ENCODE measurements around the gene GNG7. TPM values are rescaled to one million over a fixed set of nuclear protein-coding genes. Genes with fewer than 3 reads are reported as not detected.

The GNG7 gene
- total RNA-seq, 1 donor from 2014 or later, result 0.06 TPM

DNA sequence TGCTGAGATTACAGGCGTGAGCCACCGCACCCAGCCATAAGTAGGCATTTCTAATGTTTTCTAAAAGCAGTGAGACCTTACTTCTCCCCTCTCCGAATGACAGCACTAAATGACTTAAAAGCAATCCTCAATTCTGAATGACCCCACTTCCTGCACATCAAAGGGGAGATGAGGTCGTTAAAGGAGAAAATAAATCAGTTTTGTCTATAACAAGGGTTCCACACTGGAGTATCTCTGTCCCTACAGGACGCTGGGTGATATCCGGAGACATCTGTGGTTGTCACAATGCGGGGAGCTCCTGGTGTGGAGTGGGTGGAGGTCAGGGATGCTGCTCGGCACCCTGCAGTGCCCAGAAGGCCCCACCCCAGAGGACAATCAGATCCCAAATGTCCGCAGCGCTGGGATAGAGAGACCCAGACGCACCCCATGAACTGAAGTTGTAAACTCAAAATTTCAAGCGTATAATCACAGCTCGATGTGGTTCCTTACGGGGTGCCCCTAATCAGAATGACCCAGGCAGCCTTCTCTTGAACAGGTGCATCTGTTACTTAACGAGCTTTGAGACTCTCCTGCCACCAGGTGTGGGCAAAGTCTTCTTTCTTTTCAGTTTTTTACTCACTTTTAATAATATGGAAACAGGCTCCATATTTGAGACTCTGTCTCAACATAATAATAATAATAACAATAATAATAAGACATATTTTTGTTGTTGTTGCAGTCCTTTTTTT, 2.9 kb downstream of the GNG7 start:
- TF ChIP-seq, protein P1, sequence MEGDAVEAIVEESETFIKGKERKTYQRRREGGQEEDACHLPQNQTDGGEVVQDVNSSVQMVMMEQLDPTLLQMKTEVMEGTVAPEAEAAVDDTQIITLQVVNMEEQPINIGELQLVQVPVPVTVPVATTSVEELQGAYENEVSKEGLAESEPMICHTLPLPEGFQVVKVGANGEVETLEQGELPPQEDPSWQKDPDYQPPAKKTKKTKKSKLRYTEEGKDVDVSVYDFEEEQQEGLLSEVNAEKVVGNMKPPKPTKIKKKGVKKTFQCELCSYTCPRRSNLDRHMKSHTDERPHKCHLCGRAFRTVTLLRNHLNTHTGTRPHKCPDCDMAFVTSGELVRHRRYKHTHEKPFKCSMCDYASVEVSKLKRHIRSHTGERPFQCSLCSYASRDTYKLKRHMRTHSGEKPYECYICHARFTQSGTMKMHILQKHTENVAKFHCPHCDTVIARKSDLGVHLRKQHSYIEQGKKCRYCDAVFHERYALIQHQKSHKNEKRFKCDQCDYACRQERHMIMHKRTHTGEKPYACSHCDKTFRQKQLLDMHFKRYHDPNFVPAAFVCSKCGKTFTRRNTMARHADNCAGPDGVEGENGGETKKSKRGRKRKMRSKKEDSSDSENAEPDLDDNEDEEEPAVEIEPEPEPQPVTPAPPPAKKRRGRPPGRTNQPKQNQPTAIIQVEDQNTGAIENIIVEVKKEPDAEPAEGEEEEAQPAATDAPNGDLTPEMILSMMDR (conservative IDR thresholded peaks at IDR 0.05; ENCODE audit: low read depth, low read length), result no peak
- no peak for DNase-seq (ENCODE audit: low read depth)
- no peak overlapping the region for H3K4me3 ChIP-seq (ENCODE audit: low read depth, low read length)

DNA sequence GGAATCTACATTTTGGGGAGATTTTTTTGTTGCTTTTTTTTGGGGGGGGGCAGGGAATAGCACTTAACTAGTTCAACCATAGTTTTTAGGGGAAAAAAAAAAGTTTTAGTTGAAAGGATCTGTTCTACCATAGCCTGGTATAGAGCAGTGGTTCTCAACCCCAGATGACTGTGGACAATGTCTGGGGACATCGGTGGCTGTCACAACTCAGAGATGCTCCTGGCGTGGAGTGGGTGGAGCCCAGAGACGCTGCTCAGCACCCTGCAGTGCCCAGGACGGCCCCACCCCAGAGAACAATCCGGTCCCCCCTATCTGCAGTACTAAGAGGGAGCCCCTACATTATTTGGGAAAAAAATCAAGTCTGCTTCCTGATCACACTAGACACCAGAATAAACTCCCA, 8.3 kb downstream of the GNG7 start:
- DNase-seq (ENCODE audit: low read depth), result no peak
- TF ChIP-seq, protein P1 (conservative IDR thresholded peaks at IDR 0.05; ENCODE audit: low read depth, low read length), result no peak
- no peak overlapping the region for H3K4me3 ChIP-seq (ENCODE audit: low read depth, low read length)

DNA sequence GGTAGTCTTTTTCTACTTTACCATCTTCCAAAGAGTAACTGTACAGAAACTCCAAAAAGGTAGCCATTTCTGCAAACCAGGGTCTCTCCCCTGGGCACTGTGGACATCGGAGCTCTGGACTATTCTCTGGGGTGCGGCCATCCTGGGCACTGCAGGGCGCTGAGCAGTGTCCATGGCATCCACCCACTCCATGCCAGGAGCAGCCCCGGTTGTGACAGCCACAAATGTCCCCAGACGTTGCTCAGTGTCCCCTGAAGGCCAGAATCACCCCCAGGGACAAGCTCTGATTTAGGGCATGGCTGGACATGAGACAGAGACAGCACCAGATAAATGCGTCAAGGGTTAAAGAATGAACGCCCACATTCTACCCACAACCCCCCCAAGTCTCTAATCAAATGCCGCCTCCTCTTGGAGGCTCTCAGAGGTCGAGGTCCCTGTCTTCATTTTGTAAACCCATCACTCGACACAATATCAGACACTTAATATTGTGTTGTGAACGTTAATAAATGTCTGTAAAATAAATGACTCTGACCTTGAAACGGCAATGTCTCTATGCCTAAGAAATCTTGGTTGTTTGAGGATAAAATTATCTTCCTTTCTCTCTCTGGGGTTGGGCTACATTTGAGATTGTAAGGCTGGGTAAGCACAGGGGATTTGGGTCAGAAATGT, 8.9 kb downstream of the GNG7 start:
- TF ChIP-seq, protein P1 (conservative IDR thresholded peaks at IDR 0.05; ENCODE audit: low read depth, low read length), result no peak
- no peak for DNase-seq (ENCODE audit: low read depth)

DNA sequence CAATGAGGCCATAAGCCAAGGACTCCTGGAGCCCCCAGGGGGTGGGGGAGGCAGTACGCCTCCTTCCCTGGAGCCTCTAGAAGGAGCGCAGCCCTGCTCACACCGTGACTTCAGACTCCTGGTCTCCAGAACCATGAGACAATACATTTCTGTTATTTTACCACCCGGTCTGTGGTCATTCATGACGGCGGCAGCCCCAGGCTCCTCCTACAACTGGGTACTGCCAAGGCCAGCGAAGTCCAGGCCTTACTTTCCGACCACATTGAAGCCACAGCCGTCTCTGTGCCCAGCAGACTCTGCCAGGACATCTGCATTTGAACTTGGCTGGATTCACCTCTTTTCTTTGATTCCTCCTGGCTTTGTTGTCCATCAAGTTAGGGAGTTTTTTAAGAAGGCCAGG, 10.5 kb downstream of the GNG7 start:
- no peak for DNase-seq (ENCODE audit: low read depth)
- no peak overlapping the region for H3K4me3 ChIP-seq (ENCODE audit: low read depth, low read length)
- TF ChIP-seq, protein P1 (conservative IDR thresholded peaks at IDR 0.05; ENCODE audit: low read depth, low read length), result no peak

More for the DNA sequence above, 8.9 kb downstream of the GNG7 start:
- H3K4me3 ChIP-seq (ENCODE audit: low read depth, low read length), result no peak overlapping the region

DNA sequence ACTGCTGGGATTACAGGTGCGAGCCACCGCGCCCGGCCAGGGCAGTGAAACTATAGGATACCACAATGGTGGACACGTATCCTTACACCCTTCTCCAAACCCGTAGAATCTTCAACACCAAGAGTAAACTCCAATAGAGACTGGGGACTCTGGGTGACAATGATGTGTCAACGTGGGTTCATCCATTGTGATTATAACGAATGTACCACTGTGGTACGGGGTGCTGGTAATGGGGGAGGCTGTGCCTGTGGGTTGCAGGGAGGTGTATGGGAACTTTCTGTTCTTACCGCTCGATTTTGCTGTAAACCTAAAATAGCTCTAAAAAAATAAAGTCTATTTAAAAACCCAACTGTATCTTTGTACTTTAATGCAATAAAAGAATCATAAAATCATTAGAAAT, 11.6 kb downstream of the GNG7 start:
- no peak for DNase-seq (ENCODE audit: low read depth)
- H3K4me3 ChIP-seq (ENCODE audit: low read depth, low read length), result no peak overlapping the region
- TF ChIP-seq, protein P1 (conservative IDR thresholded peaks at IDR 0.05; ENCODE audit: low read depth, low read length), result no peak

DNA sequence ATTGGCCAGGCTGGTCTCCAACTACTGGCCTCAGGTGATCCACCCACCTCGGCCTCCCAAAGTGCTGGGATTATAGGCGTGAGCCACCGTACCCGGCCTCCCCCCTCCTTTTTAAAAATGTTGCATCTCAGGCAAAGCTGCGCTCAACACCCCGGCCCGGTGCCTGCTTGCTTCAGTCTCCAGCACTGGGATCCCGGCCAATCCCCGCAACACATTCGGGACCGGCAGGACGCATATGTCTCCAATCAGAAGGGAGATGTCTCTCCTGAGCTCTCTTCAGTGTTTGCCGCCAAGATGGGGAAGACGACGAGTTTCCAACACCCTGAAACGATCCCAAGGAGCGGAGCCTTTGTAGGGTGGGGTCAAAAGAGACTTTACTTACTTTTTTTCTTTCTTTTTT, 16.1 kb downstream of the GNG7 start:
- H3K4me3 ChIP-seq (ENCODE audit: low read depth, low read length), result no peak overlapping the region
- DNase-seq (ENCODE audit: low read depth), result no peak
- TF ChIP-seq, protein P1 (conservative IDR thresholded peaks at IDR 0.05; ENCODE audit: low read depth, low read length), result no peak

Data from epithelial cell of proximal tubule (primary cell).